ENCODE measurements around the gene JARID2. TPM values are rescaled to one million over a fixed set of nuclear protein-coding genes. Genes with fewer than 3 reads are reported as not detected.

The JARID2 gene
- total and polyA plus RNA-seq, 7 experiments from 2014 or later, result 6.9 to 39.6 (median 24.1) TPM

GRCh38 chr6:15426901-15427300 is 181.0 kb downstream of the JARID2 start:
- no peak overlapping the region for H3K4me3 ChIP-seq (ENCODE audit: low read length)
- Mint-ChIP-seq H3K27ac (peak overlapping the region in 2 of 9 donors; percentile 51 to 58), H3K4me1 (peaks cover 52 to 95% (median 87%) of the 10 kb centered on the region in 7 donors), H3K27me3 (no peaks in the 10 kb centered on the region), H3K36me3 (peaks cover 0 to 38% (median 3%) of the 10 kb centered on the region in 5 donors), H3K9me3 (no peaks in the 10 kb centered on the region), H3K4me3 (peak overlapping the region in 3 of 10 donors; percentile 5 to 60 (median 12))
- H3K4me1 ChIP-seq (ENCODE audit: control insufficient read depth in 2 of 2, insufficient read depth in 2 of 2, low read length in 2 of 2), result peaks cover 8 to 37% of the 10 kb centered on the region in 2 donors
- no peaks in the 10 kb centered on the region for H3K9me3 ChIP-seq (ENCODE audit: control insufficient read depth in 2 of 3, low read length in 3 of 3)
- CTCF ChIA-PET, result interaction anchor here (0.6 kb wide), 2 partner anchors 96 to 1794 kb away, joined by 3 read pairs; no protein-coding TSS in a partner anchor
- ATAC-seq (no peak), DNase-seq (no peak)
- H3K27me3 ChIP-seq (ENCODE audit: control insufficient read depth in 2 of 2, insufficient read depth in 2 of 2, low read length in 2 of 2), result no peaks in the 10 kb centered on the region
- H3K27ac ChIP-seq (ENCODE audit: low read depth, low read length), result no peak overlapping the region
- no peaks in the 10 kb centered on the region for H3K36me3 ChIP-seq (ENCODE audit: control insufficient read depth in 2 of 3, insufficient read depth in 3 of 3, low read length in 3 of 3)
- POLR2A ChIA-PET, result no interaction called here
- intact Hi-C loops (cut with micrococcal nuclease), result loop anchor here in 1 of 2 donors (10.0 kb wide), 1 partner anchor 692 kb away; no protein-coding TSS in a partner anchor

- intact Hi-C loops (cut with micrococcal nuclease), result loop anchor here in 1 of 2 donors (10.0 kb wide), 1 partner anchor 693 kb away; no protein-coding TSS in a partner anchor
- DNase-seq (no peak), ATAC-seq (peak; percentile 49)
- peak overlapping the region in 5 of 9 donors; percentile 37 to 58 (median 51) for H3K27ac Mint-ChIP-seq
- no peaks in the 10 kb centered on the region for H3K9me3 Mint-ChIP-seq
- peaks cover 0 to 34% (median 3%) of the 10 kb centered on the region in 5 donors for H3K36me3 Mint-ChIP-seq
- H3K27me3 Mint-ChIP-seq, result no peaks in the 10 kb centered on the region
- Histone ChIP-seq H3K27me3 (ENCODE audit: control insufficient read depth in 2 of 2, insufficient read depth in 2 of 2, low read length in 2 of 2) (no peaks in the 10 kb centered on the region), H3K4me3 (ENCODE audit: low read length) (no peak overlapping the region), H3K27ac (ENCODE audit: low read depth, low read length) (no peak overlapping the region), H3K4me1 (ENCODE audit: control insufficient read depth in 2 of 2, insufficient read depth in 2 of 2, low read length in 2 of 2) (peaks cover 5 to 35% of the 10 kb centered on the region in 2 donors), H3K9me3 (ENCODE audit: control insufficient read depth in 2 of 3, low read length in 3 of 3) (no peaks in the 10 kb centered on the region), H3K36me3 (ENCODE audit: control insufficient read depth in 2 of 3, insufficient read depth in 3 of 3, low read length in 3 of 3) (no peaks in the 10 kb centered on the region)
- peaks cover 52 to 95% (median 87%) of the 10 kb centered on the region in 7 donors for H3K4me1 Mint-ChIP-seq
- ChIA-PET POLR2A (no interaction called here), CTCF (interaction anchor here (0.6 kb wide), 1 partner anchor 1344 kb away, joined by 3 read pairs; no protein-coding TSS in a partner anchor)
- H3K4me3 Mint-ChIP-seq, result peak overlapping the region in 9 of 10 donors; percentile 4 to 60 (median 40)
Observed at GRCh38 chr6:15427331-15428070, 181.6 kb downstream of the JARID2 start.

DNA sequence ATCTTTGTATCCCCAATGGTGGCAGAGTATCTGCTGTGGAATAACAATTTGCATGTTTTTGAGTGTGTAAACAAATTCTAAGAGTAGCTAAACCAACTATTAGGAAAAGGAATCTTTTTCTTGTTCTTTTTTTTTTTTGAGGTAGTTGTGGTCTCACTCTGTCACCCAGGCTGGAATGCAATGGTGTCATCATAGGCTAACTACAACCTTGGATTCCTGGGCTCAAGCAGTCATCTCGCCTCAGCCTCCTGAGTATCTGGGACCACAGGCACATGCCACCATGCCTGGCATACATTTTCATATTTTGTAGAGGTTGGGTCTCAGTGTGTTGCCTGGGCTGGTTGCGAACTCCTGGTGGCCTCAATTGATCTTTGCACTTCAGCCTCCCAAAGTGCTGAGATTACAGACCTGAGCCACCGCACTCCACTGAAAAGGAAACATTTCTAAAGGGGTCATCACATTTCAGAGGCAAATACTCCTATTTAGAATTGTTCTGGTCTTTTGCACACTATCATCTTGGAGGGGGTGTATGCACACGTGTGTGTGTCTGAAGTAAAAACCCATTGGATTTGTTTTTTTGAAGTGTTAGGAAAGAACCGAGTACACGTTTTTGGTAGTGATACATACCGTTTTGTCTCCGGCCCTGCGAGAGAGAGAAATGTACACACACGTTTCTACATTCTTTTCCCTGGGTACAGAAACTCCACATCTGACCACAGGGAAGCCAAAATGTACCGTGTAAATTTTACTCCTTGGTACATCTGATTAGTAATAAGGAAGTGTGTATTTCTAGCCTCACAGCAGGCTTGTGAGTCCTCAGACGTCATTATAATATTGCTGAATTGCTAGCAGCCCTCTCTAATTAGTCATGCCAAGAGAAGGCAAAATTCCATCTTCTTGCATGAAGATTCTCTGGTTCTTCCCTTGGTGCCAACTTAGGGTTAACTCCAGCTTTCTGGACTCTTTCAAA is 183.6 kb downstream of the JARID2 start:
- Mint-ChIP-seq H3K27me3 (no peaks in the 10 kb centered on the region), H3K36me3 (peaks cover 0 to 26% (median 3%) of the 10 kb centered on the region in 5 donors), H3K27ac (peak overlapping the region in 2 of 9 donors; percentile 31 to 43), H3K9me3 (no peaks in the 10 kb centered on the region), H3K4me1 (peaks cover 56 to 96% (median 91%) of the 10 kb centered on the region in 7 donors), H3K4me3 (no peak overlapping the region)
- no peak overlapping the region for H3K27ac ChIP-seq (ENCODE audit: low read depth, low read length)
- no peak for DNase-seq
- intact Hi-C loops (cut with micrococcal nuclease), result loop anchor here (5.0 to 10.0 kb wide), 2 partner anchors 87 to 695 kb away; no protein-coding TSS in a partner anchor
- no peak overlapping the region for H3K4me3 ChIP-seq (ENCODE audit: low read length)
- ChIA-PET POLR2A (no interaction called here), CTCF (no interaction called here)
- no peaks in the 10 kb centered on the region for H3K36me3 ChIP-seq (ENCODE audit: control insufficient read depth in 2 of 3, insufficient read depth in 3 of 3, low read length in 3 of 3)
- peaks cover 24 to 46% of the 10 kb centered on the region in 2 donors for H3K4me1 ChIP-seq (ENCODE audit: control insufficient read depth in 2 of 2, insufficient read depth in 2 of 2, low read length in 2 of 2)
- no peaks in the 10 kb centered on the region for H3K9me3 ChIP-seq (ENCODE audit: control insufficient read depth in 2 of 3, low read length in 3 of 3)
- H3K27me3 ChIP-seq (ENCODE audit: control insufficient read depth in 2 of 2, insufficient read depth in 2 of 2, low read length in 2 of 2), result no peaks in the 10 kb centered on the region
- ATAC-seq, result peak; percentile 64

DNA sequence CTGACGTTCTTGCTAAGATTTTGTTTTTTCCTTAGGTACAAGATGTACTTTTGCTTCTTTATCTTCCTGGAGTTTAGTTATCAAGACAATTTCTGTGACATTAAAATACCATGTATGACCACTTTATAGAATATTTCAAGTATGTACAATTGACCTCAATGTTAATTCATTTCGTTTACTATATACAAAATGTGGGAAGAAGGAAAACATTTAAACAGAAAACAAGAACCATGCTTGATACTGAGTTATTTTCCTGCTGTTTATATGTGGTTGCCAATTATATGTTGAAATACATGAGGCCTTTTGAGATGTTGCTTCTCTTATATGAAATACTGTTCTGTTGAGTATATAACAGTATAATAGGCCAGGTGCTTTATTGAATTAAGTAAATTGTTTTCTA is 184.3 kb downstream of the JARID2 start:
- H3K4me3 Mint-ChIP-seq, result no peak overlapping the region
- peaks cover 0 to 3% (median 0%) of the 10 kb centered on the region in 11 donors for H3K9me3 Mint-ChIP-seq
- no peak overlapping the region for H3K27ac ChIP-seq (ENCODE audit: low read depth, low read length)
- H3K4me1 ChIP-seq (ENCODE audit: control insufficient read depth in 2 of 2, insufficient read depth in 2 of 2, low read length in 2 of 2), result peaks cover 28 to 47% of the 10 kb centered on the region in 2 donors
- no peaks in the 10 kb centered on the region for H3K36me3 ChIP-seq (ENCODE audit: control insufficient read depth in 2 of 3, insufficient read depth in 3 of 3, low read length in 3 of 3)
- peaks cover 0 to 33% (median 3%) of the 10 kb centered on the region in 5 donors for H3K36me3 Mint-ChIP-seq
- H3K27me3 Mint-ChIP-seq, result no peaks in the 10 kb centered on the region
- ChIA-PET CTCF (interaction anchor here (0.6 kb wide), 1 partner anchor 185 kb away, joined by 3 read pairs; the partner anchor contains the start of gene JARID2), POLR2A (no interaction called here)
- ATAC-seq, result no peak
- no peaks in the 10 kb centered on the region for H3K9me3 ChIP-seq (ENCODE audit: control insufficient read depth in 2 of 3, low read length in 3 of 3)
- no peak overlapping the region for H3K27ac Mint-ChIP-seq
- H3K4me1 Mint-ChIP-seq, result peaks cover 63 to 98% (median 94%) of the 10 kb centered on the region in 7 donors
- no peak for DNase-seq
- H3K4me3 ChIP-seq (ENCODE audit: low read length), result no peak overlapping the region
- intact Hi-C loops (cut with micrococcal nuclease), result loop anchor here in 1 of 2 donors (5.0 kb wide), 1 partner anchor 88 kb away; no protein-coding TSS in a partner anchor
- H3K27me3 ChIP-seq (ENCODE audit: control insufficient read depth in 2 of 2, insufficient read depth in 2 of 2, low read length in 2 of 2), result no peaks in the 10 kb centered on the region

DNA sequence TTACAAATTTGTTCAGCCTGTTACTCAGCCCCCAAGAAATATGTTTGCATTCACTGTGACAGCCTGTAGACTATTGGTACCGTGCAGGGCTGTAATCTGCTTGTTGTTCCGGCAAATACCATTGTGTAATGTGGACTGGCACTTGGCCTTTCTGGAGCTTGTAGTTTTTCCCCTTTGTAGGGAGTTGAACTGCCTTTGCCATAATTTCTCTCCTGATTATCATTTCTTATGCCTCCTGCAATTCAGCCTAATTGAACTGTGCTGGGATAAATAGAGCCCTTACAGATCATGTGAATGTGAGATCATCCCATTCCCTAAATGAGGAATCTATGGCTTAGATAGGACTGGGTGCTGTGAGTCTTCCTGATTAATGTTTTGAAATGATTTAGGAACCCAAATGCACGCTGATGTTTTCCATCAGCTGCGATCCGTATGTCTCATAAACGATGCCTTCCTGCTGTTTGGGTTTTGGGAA is 185.1 kb downstream of the JARID2 start:
- POLR2A ChIA-PET, result no interaction called here
- H3K27ac Mint-ChIP-seq, result peak overlapping the region in 1 of 9 donors; percentile 42

More for the DNA sequence above, 185.1 kb downstream of the JARID2 start:
- Mint-ChIP-seq H3K4me3 (no peak overlapping the region), H3K27me3 (no peaks in the 10 kb centered on the region), H3K36me3 (peaks cover 0 to 29% (median 3%) of the 10 kb centered on the region in 5 donors), H3K9me3 (peaks cover 0 to 3% (median 0%) of the 10 kb centered on the region in 11 donors), H3K4me1 (peaks cover 55 to 95% (median 92%) of the 10 kb centered on the region in 7 donors)
- Histone ChIP-seq H3K4me1 (ENCODE audit: control insufficient read depth in 2 of 2, insufficient read depth in 2 of 2, low read length in 2 of 2) (peaks cover 28 to 43% of the 10 kb centered on the region in 2 donors), H3K36me3 (ENCODE audit: control insufficient read depth in 2 of 3, insufficient read depth in 3 of 3, low read length in 3 of 3) (no peaks in the 10 kb centered on the region), H3K9me3 (ENCODE audit: control insufficient read depth in 2 of 3, low read length in 3 of 3) (no peaks in the 10 kb centered on the region), H3K27me3 (ENCODE audit: control insufficient read depth in 2 of 2, insufficient read depth in 2 of 2, low read length in 2 of 2) (no peaks in the 10 kb centered on the region), H3K27ac (ENCODE audit: low read depth, low read length) (no peak overlapping the region), H3K4me3 (ENCODE audit: low read length) (no peak overlapping the region)
- DNase-seq (no peak), ATAC-seq (no peak)
- CTCF ChIA-PET, result interaction anchor here (0.6 kb wide), 1 partner anchor 87 kb away, joined by 3 read pairs; no protein-coding TSS in a partner anchor
- intact Hi-C loops (cut with micrococcal nuclease), result loop anchor here in 1 of 2 donors (5.0 kb wide), 1 partner anchor 89 kb away; no protein-coding TSS in a partner anchor
